CD4-positive, alpha-beta T cell treated with Interleukin-17A for 4 hours (primary cell): Measurements from ENCODE around the gene FAT1.

Experiments used
- DNase-seq: peaks from one replicate; pipeline ENCODE4 v3.0.0-alpha.2; 2020; ENCODE audit warnings: mixed read lengths

The FAT1 gene

DNA sequence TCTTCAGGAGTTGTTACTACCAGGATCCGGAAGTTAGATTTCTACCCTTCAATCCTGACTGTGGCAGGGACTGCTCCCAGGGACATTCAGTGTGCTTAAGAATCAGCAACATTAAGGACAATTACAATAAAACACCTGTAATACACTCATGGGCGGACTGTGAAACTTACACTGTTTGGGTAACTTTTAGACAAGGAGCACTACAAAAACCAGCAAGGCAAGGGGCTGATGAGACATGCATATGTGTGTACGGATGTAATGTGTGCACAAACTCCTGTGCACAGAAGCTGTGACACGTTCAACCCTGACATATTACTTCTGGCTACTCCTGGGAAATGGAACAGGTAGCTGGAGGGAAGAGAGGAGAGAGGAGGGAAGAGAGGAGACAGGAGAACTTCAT is 75.8 kb downstream of the FAT1 start:
- DNase-seq, result no peak

- DNase-seq, result no peak
Measured at GRCh38 chr4:186644737-186645261, 78.9 kb downstream of the FAT1 start.

- no peak for DNase-seq
Measured at GRCh38 chr4:186644311-186644638, 79.4 kb downstream of the FAT1 start.

DNA sequence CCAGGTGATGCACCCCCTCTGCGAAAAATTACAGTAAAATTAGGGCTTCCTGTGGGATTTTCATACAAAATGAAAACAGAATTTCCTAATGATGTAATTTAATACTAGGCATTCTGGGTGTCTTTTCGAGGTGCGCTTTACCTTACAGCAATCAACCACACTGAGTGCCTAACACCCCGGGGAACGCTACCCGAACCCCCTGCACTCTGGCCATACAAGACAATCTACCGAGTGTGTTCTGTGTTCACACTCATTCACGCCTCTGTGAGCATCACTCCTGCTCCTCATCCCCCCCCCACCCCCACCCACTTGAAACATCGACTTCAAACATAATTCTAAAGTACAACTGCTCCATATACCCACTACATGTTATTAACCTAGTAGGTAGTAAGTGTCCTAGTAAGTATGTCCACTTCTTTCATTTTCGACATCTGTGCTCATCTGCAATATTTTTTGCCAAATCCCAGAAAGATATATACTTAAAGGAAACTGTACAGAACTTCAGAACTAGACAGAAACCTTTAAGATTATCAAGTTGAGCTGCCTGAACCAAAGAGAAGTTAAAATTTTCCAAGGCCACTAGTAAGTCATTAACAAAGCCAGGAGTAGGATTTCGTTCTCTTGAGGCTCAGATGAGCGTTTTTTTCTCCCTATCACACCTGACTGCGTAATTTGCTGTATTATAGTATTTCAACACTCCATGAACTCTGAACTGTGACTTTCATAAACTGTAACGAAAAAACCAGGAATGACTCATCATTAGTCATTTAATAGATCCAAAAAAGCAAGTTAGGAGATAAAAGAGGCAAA is 80.0 kb downstream of the FAT1 start:
- no peak for DNase-seq

DNA sequence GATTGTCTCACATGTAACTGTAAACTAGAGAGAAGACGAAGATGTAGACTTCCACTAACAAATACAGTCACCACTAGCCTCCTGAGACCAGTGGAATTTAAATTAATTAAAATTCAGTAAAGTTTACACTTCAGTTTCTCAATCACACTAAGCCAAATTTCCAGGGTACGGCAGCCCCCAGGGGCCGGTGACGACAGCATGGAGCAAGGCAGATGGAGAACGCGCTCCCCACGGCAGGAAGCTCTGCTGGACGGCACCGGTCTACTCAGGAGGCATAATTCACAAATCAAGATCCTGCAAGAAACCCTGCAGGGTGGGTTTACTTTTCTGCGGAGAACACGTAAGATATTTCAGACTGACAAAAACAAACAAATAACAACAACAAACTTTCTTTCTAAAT is 80.7 kb downstream of the FAT1 start:
- no peak for DNase-seq

- DNase-seq, result no peak
Measured at GRCh38 chr4:186642530-186642929, 81.1 kb downstream of the FAT1 start.

DNA sequence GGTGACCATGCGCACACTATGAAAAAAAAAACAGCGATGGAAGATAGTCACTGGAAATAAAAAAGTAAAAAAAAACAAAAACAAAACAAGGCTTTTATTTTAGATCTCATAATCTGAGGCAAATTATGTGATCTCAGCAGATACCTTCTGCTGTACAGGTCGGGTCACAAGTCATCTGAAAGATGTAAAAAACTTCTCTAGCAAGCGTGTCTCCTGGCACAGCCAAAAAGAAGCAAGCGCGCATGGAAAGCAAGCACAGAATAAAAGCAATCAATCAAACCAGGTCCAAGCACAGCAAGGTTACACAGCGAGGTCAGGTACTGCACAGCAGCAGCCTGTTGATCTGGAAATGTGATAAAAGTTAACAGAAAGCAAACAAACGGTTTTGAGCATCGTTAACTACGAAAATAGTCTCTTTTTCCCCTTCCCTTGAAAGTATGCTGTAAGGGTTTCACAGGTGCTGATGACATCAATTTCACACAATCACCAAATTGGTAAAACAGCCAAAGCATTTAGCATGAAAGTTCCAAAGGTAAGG is 89.0 kb downstream of the FAT1 start:
- no peak for DNase-seq

- no peak for DNase-seq
Measured at GRCh38 chr4:186633844-186634243, 89.8 kb downstream of the FAT1 start.

GRCh38 chr4:186630128-186630527 is 93.5 kb downstream of the FAT1 start:
- no peak for DNase-seq

DNA sequence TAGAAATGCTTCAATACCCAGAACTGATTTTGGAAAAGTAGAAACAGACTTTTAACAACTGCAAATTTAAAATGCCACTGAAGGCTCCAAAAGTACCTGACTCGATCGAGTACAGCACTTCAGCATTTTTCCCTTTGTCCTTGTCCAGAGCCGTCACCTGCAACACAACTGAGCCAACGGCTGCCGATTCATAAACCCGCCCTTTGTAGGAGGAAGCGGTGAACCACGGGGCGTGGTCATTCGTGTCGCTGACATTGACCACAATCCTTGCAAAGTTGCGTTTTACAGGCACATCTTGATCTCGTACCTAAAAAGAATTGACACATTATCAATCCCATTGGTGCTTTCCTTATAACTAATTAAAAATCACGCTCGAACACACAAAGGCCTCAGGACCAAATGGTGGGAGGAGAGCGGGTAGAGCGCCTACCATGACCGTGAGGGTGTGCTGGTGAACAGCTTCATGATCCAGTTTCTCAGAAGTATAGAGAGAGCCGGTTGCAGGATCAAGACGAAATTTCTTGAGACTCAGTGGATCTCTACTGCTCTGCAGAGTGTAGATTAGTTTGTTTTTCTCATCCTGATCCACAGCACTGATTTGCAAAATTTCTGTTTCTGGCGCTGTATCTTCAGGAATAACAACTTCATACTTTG is 95.5 kb downstream of the FAT1 start:
- no peak for DNase-seq

- no peak for DNase-seq
Measured at GRCh38 chr4:186627226-186627865, 96.3 kb downstream of the FAT1 start.

DNA sequence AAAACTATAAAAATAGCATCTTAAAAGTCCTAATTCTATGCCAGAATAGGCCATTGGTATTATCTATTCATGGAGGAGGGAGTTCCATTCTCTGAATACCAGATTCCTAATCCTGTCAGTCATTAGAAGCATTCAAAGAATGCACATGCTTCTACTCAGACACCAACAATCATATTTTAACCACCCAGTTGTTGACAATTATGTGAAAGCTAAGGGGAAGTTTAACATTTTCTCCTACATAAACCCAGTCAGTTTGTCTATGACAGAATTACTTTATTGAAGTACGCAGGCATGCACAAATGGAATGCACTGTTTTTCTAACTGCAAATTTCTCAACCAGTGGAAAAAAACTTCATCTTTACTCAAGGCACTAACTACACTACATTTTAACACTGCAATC is 98.7 kb downstream of the FAT1 start:
- no peak for DNase-seq

- DNase-seq, result no peak
Measured at GRCh38 chr4:186623546-186623945, 100.1 kb downstream of the FAT1 start.

DNA sequence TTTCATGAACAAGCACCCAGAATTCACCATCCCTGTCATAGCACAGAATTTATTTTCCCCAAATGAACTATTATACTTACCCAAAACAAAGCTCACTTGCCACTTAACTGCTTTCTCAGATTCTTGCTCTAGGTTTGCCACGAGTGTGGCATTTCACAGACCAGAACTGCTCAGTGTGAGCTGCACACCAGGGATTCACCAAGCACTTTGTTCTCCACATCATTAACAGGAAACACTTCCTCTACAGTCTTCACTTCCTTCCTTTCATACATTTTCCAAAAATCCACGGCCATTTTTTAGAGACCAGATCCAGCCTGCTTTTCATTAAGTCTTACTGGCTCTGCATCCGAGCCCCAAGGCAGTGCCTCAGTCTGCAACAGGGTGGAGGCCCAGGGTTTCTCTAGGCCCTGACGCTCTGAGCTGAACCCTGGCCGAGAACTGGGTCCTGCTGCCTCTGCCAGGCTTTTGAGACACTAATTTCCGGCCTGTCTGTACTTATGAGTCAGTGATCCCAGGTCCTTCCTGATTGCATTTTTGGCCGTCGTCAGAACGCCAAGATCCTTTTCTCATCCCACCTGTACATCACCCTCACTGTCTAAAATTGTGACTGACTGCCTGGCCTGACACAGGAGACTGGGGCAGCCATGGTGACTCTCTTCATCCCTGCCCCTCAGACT is 100.7 kb downstream of the FAT1 start:
- DNase-seq, result no peak

- no peak for DNase-seq
Measured at GRCh38 chr4:186621959-186622553, 101.6 kb downstream of the FAT1 start.

DNA sequence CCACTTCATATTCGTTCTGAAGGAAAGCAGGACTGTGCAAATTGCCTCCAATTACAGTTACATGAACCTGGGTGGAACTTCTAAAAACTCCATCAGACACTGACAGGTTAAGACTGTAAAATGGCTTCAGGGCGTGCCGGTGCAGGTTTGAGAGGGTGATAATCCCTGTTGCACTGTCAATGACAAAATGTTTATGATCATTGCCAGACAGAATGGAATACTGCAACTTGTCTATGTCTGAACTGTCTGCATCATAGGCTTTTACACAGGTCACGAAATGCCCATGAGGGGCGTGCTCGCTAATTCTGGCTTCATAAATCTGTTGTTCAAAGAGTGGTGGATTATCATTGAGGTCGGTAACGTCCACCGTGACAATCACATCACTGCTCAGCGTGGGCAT is 104.6 kb downstream of the FAT1 start:
- DNase-seq, result no peak

- DNase-seq, result no peak
Measured at GRCh38 chr4:186617921-186618320, 105.7 kb downstream of the FAT1 start.

- DNase-seq, result no peak
Measured at GRCh38 chr4:186607490-186607889, 116.2 kb downstream of the FAT1 start.

DNA sequence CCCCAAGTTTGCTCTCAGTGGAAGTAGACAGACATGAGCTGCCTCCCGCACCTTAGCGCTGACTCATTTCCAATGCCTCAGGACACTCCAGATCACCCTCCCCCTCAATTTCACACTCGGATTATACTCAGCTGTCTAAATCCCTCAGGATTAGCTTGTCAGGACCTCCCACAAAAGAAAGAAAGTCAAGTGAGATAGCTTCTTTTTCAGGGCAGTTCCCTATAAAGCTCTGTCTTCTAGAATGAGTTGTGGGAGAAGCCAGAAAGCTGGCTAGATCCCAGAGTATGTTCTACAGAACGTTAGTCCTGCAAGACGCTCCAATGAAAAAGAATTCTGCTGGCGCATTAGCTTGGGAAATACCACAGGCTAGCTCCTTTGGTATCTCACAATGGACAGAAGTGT is 117.1 kb downstream of the FAT1 start:
- DNase-seq, result no peak

DNA sequence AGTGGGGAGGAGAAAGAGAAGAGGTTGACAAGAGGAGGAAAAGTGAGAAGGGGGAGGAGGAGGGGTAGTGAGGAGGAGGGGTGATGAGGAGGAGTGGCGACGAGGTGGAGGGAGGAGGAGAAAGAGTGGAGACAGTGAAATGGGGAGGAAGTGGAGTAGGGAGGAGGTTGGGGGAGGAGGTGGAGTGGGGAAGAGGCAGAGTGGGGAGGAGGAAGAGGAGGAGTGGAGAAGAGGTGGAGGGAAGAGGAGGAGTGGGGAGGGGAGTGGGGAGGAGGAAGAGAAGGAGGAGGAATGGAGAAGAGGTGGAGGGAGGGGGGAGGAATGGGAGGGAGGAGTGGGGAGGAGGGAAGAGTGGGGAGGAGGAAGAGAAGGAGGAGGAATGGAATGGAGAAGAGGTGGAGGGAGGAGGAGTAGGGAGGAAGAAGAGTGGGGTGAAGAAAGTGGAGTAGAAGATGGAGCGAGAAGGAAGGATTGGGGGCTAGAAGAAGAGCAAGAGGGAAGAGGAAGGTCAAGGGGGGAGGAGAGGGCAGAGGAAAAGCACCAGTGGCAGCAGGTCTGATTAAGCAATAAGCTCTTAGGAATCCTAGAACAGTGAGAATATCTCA is 118.3 kb downstream of the FAT1 start:
- no peak for DNase-seq

GRCh38 chr4:186604124-186604807 is 119.4 kb downstream of the FAT1 start:
- no peak for DNase-seq

DNA sequence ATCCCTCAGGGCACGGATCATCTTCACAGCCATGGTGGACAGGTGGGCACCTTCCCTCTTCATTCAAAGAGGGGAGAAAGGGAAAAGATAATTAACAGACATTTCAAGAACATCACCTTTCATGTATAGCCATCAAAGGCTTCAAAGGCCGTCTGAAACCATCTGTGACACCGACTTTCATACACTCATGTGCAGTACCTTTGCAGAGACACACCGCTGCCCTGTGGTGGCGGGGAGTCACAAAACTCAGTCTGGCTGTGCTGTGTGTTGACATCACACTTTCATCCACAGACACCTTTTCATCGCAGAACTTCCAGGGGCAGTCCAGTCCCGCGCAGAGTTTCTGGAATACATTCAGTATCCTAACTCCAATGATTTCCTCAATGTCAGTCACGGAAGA is 120.7 kb downstream of the FAT1 start:
- DNase-seq, result no peak
